Measurements from ENCODE around the gene KCTD2. TPM values are rescaled to one million over a fixed set of nuclear protein-coding genes. Genes with fewer than 3 reads are reported as not detected.

Gene KCTD2
- total and polyA plus RNA-seq, 2 of the 13 experiments (the other 11 are each of a cell fraction or from before 2014, with no cell fraction given) = 28.3 to 32.6 TPM

GRCh38 chr17:75087558-75088453, 40.8 kb downstream of the KCTD2 start, which contains the start of gene SLC16A5 (continued):
- TF ChIP-seq, protein P1, sequence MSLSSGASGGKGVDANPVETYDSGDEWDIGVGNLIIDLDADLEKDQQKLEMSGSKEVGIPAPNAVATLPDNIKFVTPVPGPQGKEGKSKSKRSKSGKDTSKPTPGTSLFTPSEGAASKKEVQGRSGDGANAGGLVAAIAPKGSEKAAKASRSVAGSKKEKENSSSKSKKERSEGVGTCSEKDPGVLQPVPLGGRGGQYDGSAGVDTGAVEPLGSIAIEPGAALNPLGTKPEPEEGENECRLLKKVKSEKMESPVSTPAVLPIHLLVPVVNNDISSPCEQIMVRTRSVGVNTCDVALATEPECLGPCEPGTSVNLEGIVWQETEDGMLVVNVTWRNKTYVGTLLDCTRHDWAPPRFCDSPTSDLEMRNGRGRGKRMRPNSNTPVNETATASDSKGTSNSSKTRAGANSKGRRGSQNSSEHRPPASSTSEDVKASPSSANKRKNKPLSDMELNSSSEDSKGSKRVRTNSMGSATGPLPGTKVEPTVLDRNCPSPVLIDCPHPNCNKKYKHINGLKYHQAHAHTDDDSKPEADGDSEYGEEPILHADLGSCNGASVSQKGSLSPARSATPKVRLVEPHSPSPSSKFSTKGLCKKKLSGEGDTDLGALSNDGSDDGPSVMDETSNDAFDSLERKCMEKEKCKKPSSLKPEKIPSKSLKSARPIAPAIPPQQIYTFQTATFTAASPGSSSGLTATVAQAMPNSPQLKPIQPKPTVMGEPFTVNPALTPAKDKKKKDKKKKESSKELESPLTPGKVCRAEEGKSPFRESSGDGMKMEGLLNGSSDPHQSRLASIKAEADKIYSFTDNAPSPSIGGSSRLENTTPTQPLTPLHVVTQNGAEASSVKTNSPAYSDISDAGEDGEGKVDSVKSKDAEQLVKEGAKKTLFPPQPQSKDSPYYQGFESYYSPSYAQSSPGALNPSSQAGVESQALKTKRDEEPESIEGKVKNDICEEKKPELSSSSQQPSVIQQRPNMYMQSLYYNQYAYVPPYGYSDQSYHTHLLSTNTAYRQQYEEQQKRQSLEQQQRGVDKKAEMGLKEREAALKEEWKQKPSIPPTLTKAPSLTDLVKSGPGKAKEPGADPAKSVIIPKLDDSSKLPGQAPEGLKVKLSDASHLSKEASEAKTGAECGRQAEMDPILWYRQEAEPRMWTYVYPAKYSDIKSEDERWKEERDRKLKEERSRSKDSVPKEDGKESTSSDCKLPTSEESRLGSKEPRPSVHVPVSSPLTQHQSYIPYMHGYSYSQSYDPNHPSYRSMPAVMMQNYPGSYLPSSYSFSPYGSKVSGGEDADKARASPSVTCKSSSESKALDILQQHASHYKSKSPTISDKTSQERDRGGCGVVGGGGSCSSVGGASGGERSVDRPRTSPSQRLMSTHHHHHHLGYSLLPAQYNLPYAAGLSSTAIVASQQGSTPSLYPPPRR (CRISPR knock-in tag; IDR thresholded peaks at IDR 0.05; ENCODE audit: borderline replicate concordance) = peak; percentile 23; the same call in 1 of the 2 replicates
- TF ChIP-seq ZNF33A (CRISPR knock-in tag; IDR thresholded peaks at IDR 0.05; ENCODE audit: borderline replicate concordance) (no peak), RFX5 (IDR thresholded peaks at IDR 0.05; ENCODE audit: low read depth, low read length) (no peak), SMAD3 (CRISPR knock-in tag; IDR thresholded peaks at IDR 0.05) (no peak), JUNB (CRISPR knock-in tag; IDR thresholded peaks at IDR 0.05; ENCODE audit: borderline replicate concordance) (no peak), ZNF367 (CRISPR knock-in tag; IDR thresholded peaks at IDR 0.05; ENCODE audit: borderline replicate concordance) (no peak), HNF4G (IDR thresholded peaks at IDR 0.05; ENCODE audit: borderline replicate concordance, low read depth, low read length) (0 out of 2 replicates have a peak, but pooled peaks have one; percentile 11), HNF4G (CRISPR knock-in tag; IDR thresholded peaks at IDR 0.05; ENCODE audit: borderline replicate concordance, low read depth) (no peak), ZNF20 (CRISPR knock-in tag; IDR thresholded peaks at IDR 0.05) (no peak), KLF15 (CRISPR knock-in tag; IDR thresholded peaks at IDR 0.05; ENCODE audit: borderline replicate concordance) (no peak), NR1H2 (CRISPR knock-in tag; IDR thresholded peaks at IDR 0.05; ENCODE audit: borderline replicate concordance, low read depth) (no peak), ZNF121 (CRISPR knock-in tag; IDR thresholded peaks at IDR 0.05) (no peak), HOXA3 (CRISPR knock-in tag; IDR thresholded peaks at IDR 0.05) (peak; percentile 51; the same call in 1 of the 2 replicates), NR3C1 (CRISPR knock-in tag; IDR thresholded peaks at IDR 0.05) (no peak), ZNF451 (CRISPR knock-in tag; IDR thresholded peaks at IDR 0.05) (no peak), ZNF207 (IDR thresholded peaks at IDR 0.05; ENCODE audit: borderline replicate concordance) (no peak)
- TF ChIP-seq, protein P2, sequence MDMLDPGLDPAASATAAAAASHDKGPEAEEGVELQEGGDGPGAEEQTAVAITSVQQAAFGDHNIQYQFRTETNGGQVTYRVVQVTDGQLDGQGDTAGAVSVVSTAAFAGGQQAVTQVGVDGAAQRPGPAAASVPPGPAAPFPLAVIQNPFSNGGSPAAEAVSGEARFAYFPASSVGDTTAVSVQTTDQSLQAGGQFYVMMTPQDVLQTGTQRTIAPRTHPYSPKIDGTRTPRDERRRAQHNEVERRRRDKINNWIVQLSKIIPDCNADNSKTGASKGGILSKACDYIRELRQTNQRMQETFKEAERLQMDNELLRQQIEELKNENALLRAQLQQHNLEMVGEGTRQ (IDR thresholded peaks at IDR 0.05; ENCODE audit: low read depth, low read length) = no peak
- TF ChIP-seq, protein P2 (CRISPR knock-in tag; IDR thresholded peaks at IDR 0.05; ENCODE audit: borderline replicate concordance) = no peak
- TF ChIP-seq, protein P3, sequence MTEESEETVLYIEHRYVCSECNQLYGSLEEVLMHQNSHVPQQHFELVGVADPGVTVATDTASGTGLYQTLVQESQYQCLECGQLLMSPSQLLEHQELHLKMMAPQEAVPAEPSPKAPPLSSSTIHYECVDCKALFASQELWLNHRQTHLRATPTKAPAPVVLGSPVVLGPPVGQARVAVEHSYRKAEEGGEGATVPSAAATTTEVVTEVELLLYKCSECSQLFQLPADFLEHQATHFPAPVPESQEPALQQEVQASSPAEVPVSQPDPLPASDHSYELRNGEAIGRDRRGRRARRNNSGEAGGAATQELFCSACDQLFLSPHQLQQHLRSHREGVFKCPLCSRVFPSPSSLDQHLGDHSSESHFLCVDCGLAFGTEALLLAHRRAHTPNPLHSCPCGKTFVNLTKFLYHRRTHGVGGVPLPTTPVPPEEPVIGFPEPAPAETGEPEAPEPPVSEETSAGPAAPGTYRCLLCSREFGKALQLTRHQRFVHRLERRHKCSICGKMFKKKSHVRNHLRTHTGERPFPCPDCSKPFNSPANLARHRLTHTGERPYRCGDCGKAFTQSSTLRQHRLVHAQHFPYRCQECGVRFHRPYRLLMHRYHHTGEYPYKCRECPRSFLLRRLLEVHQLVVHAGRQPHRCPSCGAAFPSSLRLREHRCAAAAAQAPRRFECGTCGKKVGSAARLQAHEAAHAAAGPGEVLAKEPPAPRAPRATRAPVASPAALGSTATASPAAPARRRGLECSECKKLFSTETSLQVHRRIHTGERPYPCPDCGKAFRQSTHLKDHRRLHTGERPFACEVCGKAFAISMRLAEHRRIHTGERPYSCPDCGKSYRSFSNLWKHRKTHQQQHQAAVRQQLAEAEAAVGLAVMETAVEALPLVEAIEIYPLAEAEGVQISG (CRISPR knock-in tag; IDR thresholded peaks at IDR 0.05) = peak; percentile 27; the same call in 1 of the 2 replicates

Measured in HepG2 (cell line).